Measurements from ENCODE around the gene ELL2.

DNA sequence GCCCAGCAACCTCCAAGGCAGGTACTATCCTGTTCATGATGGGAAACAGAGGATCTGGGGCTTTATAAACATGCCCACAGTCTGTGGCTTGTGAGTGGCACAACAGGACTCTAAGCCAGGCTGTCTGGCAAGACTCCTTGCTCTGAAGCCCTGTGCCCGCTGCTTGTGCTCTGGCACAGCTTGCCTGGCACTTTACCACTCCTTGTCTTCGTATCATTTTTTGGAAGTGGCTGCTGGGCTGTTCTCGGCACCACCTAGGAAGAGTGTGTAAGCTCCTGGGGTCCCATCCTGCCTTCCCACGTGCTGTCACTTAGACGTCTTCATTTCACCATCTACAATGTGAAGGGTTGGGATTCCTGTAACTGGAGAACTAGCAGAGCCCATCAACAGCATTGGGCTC, 79.8 kb downstream of the ELL2 start:
- TF ChIP-seq POLR2A (IDR thresholded peaks at IDR 0.05; ENCODE audit: low read length) = no peak
- no peak for TF ChIP-seq GATA1 (IDR thresholded peaks at IDR 0.05; ENCODE audit: low read depth, low read length)

Data from erythroblast (primary cell).